IPS-15b (cell line): ENCODE results near the gene CD3D.

Source experiments
- H3K27me3 ChIP-seq: one replicate; pipeline ENCODE4 v1.6.1; 2013; ENCODE audit warnings: low read length; ENCODE audit not compliant: control insufficient read depth, insufficient read depth
- H3K36me3 ChIP-seq: one replicate; pipeline ENCODE4 v1.6.1; 2013; ENCODE audit warnings: low read length; ENCODE audit not compliant: control insufficient read depth, insufficient read depth
- H3K4me1 ChIP-seq: one replicate; pipeline ENCODE4 v1.6.1; 2013; ENCODE audit warnings: mild to moderate bottlenecking, low read length; ENCODE audit not compliant: control insufficient read depth, insufficient read depth
- H3K4me3 ChIP-seq: one replicate; pipeline ENCODE4 v1.5.1; 2013; ENCODE audit warnings: low read depth, low read length
- H3K9ac ChIP-seq: one replicate; pipeline ENCODE4 v1.6.1; 2013; ENCODE audit warnings: low read depth, mild to moderate bottlenecking, low read length
- H3K9me3 ChIP-seq: one replicate; pipeline ENCODE4 v1.6.1; 2013; ENCODE audit warnings: mild to moderate bottlenecking, low read length; ENCODE audit not compliant: control insufficient read depth, insufficient read depth

Gene CD3D

DNA sequence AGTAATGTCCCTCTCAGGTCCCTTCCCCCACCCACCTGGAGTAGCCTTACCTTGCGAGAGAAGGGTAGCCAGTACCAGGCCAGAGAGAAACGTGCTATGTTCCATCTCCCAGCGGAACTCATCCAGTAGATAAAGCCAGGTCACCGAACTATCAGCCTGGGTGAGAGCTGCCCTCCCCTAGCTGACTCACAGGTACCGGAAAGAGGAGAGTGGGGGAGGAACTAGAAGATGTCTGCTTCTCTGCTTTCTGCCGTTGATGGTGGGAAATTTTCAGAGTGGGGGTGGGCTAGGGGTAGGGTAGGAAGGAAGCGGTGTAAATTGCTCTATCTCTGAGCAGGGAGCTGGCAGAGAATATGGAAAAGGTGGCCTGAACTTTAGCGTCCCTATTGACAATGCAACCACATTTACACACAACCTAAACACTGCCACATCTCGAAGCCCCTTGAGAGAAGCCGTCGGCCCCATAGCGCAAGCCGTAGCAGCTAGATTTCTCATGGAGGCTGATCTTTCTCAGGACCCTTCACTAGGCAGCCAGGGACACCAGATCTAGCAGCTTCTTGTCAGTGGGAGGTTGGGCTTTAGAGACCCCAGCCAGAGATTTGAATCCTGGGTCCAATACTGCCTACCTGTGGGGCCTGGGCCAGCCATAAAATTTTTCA is at the start of gene CD3D:
CD3D (minus strand) TSS at position 203 of the 659 bp plus-strand sequence; CDS start at position 105, 98 bp downstream.
- peaks cover 5% of the 10 kb centered on the region for H3K4me1 ChIP-seq
- no peak within 1 kb of the TSS for H3K4me3 ChIP-seq
- H3K9me3 ChIP-seq = no peaks in the 10 kb centered on the region
- no peak within 1 kb of the TSS for H3K9ac ChIP-seq
- no peaks in the 10 kb centered on the region for H3K36me3 ChIP-seq
- peaks cover 4% of the 10 kb centered on the region for H3K27me3 ChIP-seq

DNA sequence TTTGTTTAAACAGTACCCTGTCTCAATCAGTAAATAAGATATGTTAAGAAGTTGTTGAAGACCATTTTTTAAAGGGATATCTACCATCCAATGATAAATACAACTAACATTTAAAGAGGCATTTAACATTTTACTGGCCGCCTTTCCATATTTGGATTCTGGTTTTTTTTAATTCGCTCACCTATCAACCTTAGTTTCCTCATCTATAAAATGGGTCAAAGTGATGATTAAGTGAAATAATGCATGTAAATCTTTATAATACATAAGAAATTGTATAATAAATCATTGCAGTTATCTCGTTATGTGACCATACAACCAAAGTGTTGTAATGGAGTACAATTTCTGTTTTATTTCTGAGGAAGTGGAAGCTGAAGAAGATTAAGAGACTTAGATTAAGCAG is 41.2 kb upstream of the CD3D start:
- H3K9me3 ChIP-seq = no peaks in the 10 kb centered on the region
- H3K36me3 ChIP-seq = peaks cover 56% of the 10 kb centered on the region
- H3K27me3 ChIP-seq = no peaks in the 10 kb centered on the region
- H3K4me1 ChIP-seq = no peaks in the 10 kb centered on the region
- no peak overlapping the region for H3K9ac ChIP-seq
- no peak overlapping the region for H3K4me3 ChIP-seq

DNA sequence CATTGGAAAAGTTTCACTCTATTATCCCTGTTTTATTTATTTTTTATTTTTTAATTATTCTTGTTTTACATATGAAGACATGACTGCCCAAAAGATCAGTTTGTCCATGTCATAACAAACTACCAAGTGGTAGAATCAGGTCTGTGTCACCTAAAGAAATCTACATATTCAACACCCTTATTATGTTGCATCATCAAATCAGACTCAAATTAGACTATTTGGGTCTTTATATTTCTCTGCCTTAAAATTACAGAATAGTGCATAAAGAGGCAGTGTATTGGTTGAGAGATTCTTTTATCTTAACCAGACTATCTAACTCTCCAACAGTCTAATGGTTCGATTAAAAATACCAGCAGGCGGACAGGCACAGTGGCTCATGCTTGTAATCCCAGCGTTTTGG is 40.4 kb upstream of the CD3D start:
- H3K4me1 ChIP-seq = no peaks in the 10 kb centered on the region
- peaks cover 54% of the 10 kb centered on the region for H3K36me3 ChIP-seq
- no peaks in the 10 kb centered on the region for H3K9me3 ChIP-seq
- no peaks in the 10 kb centered on the region for H3K27me3 ChIP-seq
- H3K9ac ChIP-seq = no peak overlapping the region
- no peak overlapping the region for H3K4me3 ChIP-seq

DNA sequence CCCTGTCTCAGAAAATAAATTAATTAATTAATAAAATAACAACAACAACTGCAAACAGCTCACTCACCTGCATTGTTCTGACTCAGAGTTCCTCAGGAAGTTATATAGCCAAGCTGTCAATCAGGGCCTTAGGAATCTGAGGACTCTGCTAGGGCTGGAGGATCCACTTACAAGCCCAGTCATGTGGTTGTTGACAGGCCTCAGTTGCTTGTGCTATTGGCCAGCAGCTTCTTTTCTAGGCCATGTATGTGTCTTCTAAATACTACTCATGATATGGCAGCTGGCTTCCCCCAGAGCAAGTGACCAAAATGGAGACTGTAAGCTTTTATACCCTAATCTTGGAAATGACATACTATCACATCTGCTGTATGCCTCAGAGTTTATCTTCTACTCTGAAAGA is 38.1 kb upstream of the CD3D start:
- Histone ChIP-seq H3K9ac (no peak overlapping the region), H3K36me3 (peaks cover 46% of the 10 kb centered on the region)

DNA sequence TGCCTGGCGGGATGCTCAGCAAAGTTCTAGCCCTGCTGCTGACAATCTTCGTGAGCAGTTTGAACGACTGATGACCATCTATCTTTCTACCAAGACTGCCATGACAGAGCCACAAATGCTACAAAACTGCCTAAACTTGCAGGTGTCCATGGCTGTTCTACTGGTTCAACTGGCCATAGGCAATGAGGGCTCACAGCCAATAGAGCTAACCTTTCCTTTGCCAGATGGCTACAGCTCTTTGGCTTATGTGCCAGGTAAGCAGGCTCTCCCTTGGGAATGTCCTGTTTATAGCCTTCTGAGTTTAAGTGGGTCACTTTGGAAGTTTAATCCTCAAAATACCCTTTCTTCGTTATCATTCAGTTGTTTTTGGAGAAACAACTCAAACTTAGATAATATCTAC is 37.0 kb upstream of the CD3D start:
- Histone ChIP-seq H3K36me3 (peaks cover 36% of the 10 kb centered on the region), H3K9me3 (no peaks in the 10 kb centered on the region), H3K9ac (no peak overlapping the region), H3K27me3 (no peaks in the 10 kb centered on the region), H3K4me3 (no peak overlapping the region), H3K4me1 (no peaks in the 10 kb centered on the region)

More for the DNA sequence above, 38.1 kb upstream of the CD3D start:
- Histone ChIP-seq H3K27me3 (no peaks in the 10 kb centered on the region), H3K4me3 (no peak overlapping the region), H3K9me3 (no peaks in the 10 kb centered on the region), H3K4me1 (no peaks in the 10 kb centered on the region)

DNA sequence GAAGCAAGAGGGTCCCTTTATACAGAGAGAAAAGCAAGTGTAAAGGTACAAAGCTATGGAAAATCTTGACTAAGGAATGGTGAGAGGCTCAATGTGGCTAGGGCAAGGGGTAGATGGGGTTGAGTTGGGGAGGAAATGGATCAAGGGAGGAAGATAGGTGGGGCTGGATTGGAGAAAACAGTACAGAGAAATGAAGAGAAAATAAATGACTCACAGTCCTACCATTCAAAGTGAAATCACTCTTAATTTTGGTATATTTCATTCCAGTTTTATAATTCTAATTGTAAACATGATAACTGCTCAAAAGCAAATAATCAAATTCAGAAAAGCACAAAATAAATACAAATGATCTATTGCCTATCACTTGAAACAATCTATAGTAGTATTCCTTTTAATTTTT is 33.5 kb upstream of the CD3D start:
- Histone ChIP-seq H3K4me1 (no peaks in the 10 kb centered on the region), H3K27me3 (no peaks in the 10 kb centered on the region), H3K9ac (no peak overlapping the region), H3K36me3 (peaks cover 22% of the 10 kb centered on the region), H3K9me3 (no peaks in the 10 kb centered on the region), H3K4me3 (no peak overlapping the region)

DNA sequence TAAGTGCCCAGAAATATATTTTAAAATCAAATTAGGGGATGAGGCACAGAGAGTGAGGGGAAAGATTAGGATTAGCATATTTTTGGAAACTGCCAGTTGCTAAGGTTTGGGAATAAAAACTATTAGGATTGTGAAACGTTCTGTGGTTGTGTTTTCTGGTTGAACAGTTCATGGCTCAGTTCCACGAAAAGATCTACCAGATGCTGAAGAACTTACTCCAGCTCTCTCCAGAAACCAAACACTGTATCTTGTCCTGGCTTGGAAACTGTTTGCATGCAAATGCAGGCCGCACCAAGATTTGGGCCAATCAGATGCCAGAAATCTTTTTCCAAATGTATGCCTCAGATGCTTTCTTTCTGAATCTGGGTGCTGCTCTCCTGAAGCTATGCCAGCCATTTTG is 32.2 kb upstream of the CD3D start:
- H3K4me3 ChIP-seq = no peak overlapping the region
- no peaks in the 10 kb centered on the region for H3K27me3 ChIP-seq
- H3K4me1 ChIP-seq = no peaks in the 10 kb centered on the region
- no peak overlapping the region for H3K9ac ChIP-seq
- peaks cover 15% of the 10 kb centered on the region for H3K36me3 ChIP-seq
- no peaks in the 10 kb centered on the region for H3K9me3 ChIP-seq

DNA sequence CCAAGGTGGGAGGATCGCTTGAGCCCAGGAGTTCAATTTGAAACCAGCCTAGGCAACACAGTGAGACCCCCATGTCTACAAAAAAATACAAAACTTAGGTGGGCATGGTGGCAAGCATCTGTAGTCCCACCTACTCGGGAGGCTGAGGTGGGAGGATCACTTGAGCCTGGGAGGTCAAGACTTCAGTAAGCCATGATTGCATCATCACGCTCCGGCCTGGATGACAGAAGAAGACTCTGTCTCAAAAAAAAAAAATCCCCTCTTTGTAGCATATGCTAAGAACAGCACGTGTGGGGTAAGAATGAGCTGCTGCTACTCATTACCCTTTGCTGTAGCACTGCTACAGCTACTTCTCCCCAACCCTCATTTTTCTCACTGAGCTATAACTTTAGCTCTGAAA is 31.4 kb upstream of the CD3D start:
- Histone ChIP-seq H3K36me3 (peaks cover 9% of the 10 kb centered on the region), H3K4me1 (no peaks in the 10 kb centered on the region), H3K4me3 (no peak overlapping the region), H3K9me3 (no peaks in the 10 kb centered on the region), H3K9ac (no peak overlapping the region), H3K27me3 (no peaks in the 10 kb centered on the region)

DNA sequence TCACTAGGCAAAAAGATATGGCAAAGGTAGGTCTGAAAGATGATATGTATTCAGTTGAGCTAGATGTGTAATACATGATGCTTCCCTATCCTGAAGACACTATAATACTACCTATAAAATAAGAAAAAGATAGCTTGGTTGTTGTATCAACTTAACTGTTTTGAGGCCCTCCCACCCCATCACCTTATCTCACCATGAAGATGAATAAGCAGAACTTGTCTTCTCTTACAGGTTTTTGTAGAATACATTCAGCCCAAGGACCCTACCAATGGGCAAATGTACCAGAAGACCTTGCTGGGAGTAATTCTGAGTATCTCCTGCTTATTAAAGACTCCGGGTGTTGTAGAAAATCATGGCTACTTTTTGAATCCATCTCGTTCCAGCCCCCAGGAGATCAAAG is 30.8 kb upstream of the CD3D start:
- Histone ChIP-seq H3K4me3 (no peak overlapping the region), H3K27me3 (no peaks in the 10 kb centered on the region), H3K9ac (no peak overlapping the region), H3K36me3 (peaks cover 9% of the 10 kb centered on the region), H3K9me3 (no peaks in the 10 kb centered on the region), H3K4me1 (no peaks in the 10 kb centered on the region)

DNA sequence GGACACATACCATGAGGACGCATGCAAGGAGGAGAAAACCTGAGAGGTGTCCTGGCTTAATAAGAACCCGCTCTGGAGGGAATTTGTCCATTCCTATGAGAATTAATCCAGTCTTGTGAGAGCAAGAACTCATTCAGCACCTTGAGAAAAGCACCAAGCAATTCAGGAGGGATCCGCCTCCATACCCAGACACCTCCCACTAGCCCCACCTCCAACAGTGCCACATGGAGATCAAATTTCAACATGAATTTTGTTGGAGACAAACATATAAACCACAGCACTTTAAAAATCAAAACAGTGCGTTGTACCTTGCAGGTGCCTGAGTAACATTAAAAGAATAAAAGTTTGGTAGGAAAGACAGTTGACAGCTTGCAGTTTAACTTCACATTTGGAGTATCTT is 28.3 kb upstream of the CD3D start:
- Histone ChIP-seq H3K4me3 (no peak overlapping the region), H3K27me3 (no peaks in the 10 kb centered on the region), H3K36me3 (peaks cover 9% of the 10 kb centered on the region), H3K9ac (no peak overlapping the region), H3K4me1 (no peaks in the 10 kb centered on the region), H3K9me3 (no peaks in the 10 kb centered on the region)

DNA sequence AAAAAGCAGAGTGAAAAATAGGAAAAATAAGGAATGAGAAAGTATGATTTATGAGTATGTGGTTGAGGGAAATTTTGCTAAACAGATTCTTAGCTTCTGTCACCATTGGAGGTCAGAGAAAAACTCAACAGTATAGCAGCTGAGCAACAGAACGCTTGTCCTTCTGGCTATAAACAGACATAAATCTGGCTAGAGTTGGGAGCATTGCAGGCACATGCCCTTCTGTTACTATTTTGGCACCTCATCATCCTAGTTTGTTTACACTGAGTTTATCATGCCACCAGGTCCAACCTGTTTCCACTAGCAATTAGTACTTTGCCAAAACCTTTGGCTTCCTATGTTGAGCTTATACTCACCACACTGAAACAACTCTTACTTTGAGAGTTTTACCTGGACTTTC is 23.8 kb upstream of the CD3D start:
- no peak overlapping the region for H3K9ac ChIP-seq
- H3K36me3 ChIP-seq = no peaks in the 10 kb centered on the region
- no peaks in the 10 kb centered on the region for H3K4me1 ChIP-seq
- H3K27me3 ChIP-seq = no peaks in the 10 kb centered on the region
- no peak overlapping the region for H3K4me3 ChIP-seq
- no peaks in the 10 kb centered on the region for H3K9me3 ChIP-seq

DNA sequence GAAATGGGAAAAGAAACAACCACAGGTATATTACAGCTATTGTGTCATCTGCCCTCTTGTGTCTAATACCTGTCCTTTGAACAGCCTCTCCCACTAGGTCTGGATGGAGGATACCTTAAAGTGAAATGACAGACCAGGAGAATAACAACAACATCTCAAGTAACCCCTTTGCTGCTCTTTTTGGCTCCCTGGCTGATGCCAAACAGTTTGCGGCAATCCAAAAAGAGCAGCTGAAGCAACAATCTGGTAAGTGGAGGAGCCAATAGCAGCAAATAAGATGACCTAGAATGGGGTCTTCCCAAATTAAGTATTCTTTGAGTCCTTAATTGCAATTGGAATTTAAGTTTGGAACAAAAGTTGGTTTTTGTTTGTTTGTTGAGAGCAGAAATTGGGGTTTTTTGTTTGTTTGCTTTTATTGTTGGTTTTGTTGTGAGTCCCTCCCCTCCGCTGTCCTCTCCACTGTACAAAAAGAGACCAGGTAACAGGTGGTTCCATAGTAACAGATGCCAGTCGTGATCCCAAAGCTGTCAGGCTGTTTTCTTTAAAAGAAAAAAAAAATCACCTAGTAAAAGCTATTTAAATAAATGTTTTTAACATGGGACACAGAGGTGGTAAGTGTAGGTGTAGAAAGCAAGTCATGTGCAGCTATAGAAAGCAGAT is 22.6 kb upstream of the CD3D start:
- Histone ChIP-seq H3K27me3 (no peaks in the 10 kb centered on the region), H3K4me3 (no peak overlapping the region), H3K4me1 (peaks cover 4% of the 10 kb centered on the region), H3K9me3 (no peaks in the 10 kb centered on the region), H3K9ac (no peak overlapping the region), H3K36me3 (no peaks in the 10 kb centered on the region)
